Common myeloid progenitor, CD34-positive (primary cell): ENCODE results near the gene CUX1.

Experiments
- CTCF ChIA-PET: fragments of 350-600 bp; sonication (Branson Sonifier 250); formaldehyde crosslinking; loops from one replicate; lab custom pipeline; 2021; ENCODE audit warnings: antibody characterized with exemption; lab: Charles Lee
- POLR2A ChIA-PET: fragments of 350-600 bp; sonication (Branson Sonifier 250); formaldehyde crosslinking; loops from one replicate; lab custom pipeline; 2021; ENCODE audit warnings: antibody characterized with exemption; lab: Charles Lee
- DNase-seq, 3 donors: peaks; one replicate each; pipeline versions ENCODE4 v3.0.0 to v3.0.0-alpha.2; 2013
- H3K27ac ChIP-seq, 2 experiments: 1 replicate in 1 of 2; 2 replicates in 1 of 2; pipeline ENCODE4 v1.7.0; 2013; ENCODE audit warnings: inconsistent platforms in 2 of 2, low read length in 2 of 2, mild to moderate bottlenecking in 2 of 2, low read depth in 1 of 2, moderate library complexity in 1 of 2; ENCODE audit not compliant: severe bottlenecking in 2 of 2, insufficient read depth in 1 of 2, poor library complexity in 1 of 2
- H3K27me3 ChIP-seq, 5 experiments: replicated peaks in 2 of 5; 1 replicate in 3 of 5; 2 replicates in 2 of 5; pipeline versions ENCODE4 v1.6.1 to v1.7.0; 2013; ENCODE audit warnings: low read length in 4 of 5, mild to moderate bottlenecking in 2 of 5, moderate library complexity in 2 of 5, inconsistent platforms in 1 of 5; ENCODE audit not compliant: insufficient read depth in 5 of 5, control insufficient read depth in 4 of 5
- H3K36me3 ChIP-seq, 4 experiments: 1 replicate in 2 of 4; 2 replicates in 2 of 4; pipeline versions ENCODE4 v1.6.1 to v1.7.0; 2013; ENCODE audit warnings: low read length in 3 of 4, control low read depth in 1 of 4, mild to moderate bottlenecking in 1 of 4; ENCODE audit not compliant: control insufficient read depth in 4 of 4, insufficient read depth in 4 of 4
- H3K4me1 ChIP-seq, 4 experiments: 1 replicate in 3 of 4; 2 replicates in 1 of 4; pipeline versions ENCODE4 v1.6.1 to v1.7.1; 2013; ENCODE audit warnings: low read length in 3 of 4, mild to moderate bottlenecking in 3 of 4, control low read depth in 1 of 4, inconsistent platforms in 1 of 4, moderate library complexity in 1 of 4; ENCODE audit not compliant: control insufficient read depth in 4 of 4, insufficient read depth in 4 of 4; ENCODE audit errors: control extremely low read depth in 1 of 4
- H3K4me3 ChIP-seq, 7 experiments: 1 replicate in 4 of 7; 2 replicates in 3 of 7; pipeline versions ENCODE4 v1.5.1 to v1.7.0; 2013; ENCODE audit warnings: mild to moderate bottlenecking in 7 of 7, low read length in 6 of 7, moderate library complexity in 6 of 7, inconsistent platforms in 2 of 7, low read depth in 2 of 7, control low read depth in 1 of 7; ENCODE audit not compliant: insufficient read depth in 4 of 7, control insufficient read depth in 1 of 7; ENCODE audit errors: extremely low read depth in 1 of 7
- H3K9me3 ChIP-seq, 5 experiments: 1 replicate in 4 of 5; 2 replicates in 1 of 5; pipeline versions ENCODE4 v1.6.1 to v1.7.1; 2013; ENCODE audit warnings: low read length in 4 of 5, mild to moderate bottlenecking in 2 of 5, inconsistent platforms in 1 of 5, low read depth in 1 of 5, moderate library complexity in 1 of 5; ENCODE audit not compliant: control insufficient read depth in 4 of 5, insufficient read depth in 2 of 5; ENCODE audit errors: control extremely low read depth in 1 of 5
- WGBS: methylation state at CpG from one replicate; pipeline ENCODE4 v1.1.5; 2013; ENCODE audit not compliant: insufficient coverage; 5-methylcytosine and 5-hydroxymethylcytosine counted together

Gene CUX1

GRCh38 chr7:101944611-101945010, 127.2 kb downstream of the CUX1 start:
- no peak for DNase-seq
- WGBS: 97% methylated on average over 10 of the region's 10 CpGs
- ChIA-PET POLR2A (no interaction called here), CTCF (interaction anchor here (0.9 kb wide), 1 partner anchor 11 kb away, joined by 3 read pairs; no protein-coding TSS in a partner anchor)
- H3K4me1 ChIP-seq: peaks cover 4 to 51% (median 29%) of the 10 kb centered on the region in 4 experiments
- H3K36me3 ChIP-seq: peaks cover 0 to 6% (median 0%) of the 10 kb centered on the region in 4 experiments
- no peak overlapping the region for H3K27ac ChIP-seq
- no peaks in the 10 kb centered on the region for H3K9me3 ChIP-seq
- no peaks in the 10 kb centered on the region for H3K27me3 ChIP-seq
- no peak overlapping the region for H3K4me3 ChIP-seq

DNA sequence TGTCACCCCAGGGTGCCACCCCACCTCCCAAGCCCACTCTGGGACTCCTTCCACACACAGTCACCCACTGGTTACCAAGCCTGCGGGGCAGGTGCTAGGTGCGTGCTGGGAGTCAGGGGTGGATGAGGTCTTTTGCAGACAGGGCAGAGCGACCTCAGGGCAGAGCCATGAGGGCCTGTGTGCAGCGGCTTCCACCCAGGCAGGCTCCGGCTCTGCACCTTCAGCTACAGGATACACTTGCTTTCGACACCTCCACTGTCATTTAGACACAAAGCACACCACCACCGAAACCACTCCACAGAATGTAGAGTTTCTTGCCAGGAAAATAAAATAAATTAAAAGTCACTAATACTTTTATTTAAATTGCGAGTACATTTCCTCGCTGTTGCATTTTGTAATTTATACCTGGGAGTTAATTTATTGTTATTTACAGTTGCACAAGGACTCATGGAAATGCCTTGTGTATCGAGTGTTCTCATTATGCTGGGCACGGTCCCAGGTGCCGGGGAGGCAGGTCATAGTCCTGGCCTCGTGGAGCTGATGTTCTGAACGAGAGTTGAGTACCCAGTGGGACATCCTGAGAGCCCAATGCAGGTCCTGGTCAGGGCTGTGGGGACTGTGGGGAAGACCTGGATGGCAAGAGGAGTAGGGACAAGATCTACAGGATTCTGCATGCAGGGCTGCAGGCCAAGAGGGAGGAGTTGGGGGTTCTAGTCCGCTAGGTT, 127.8 kb downstream of the CUX1 start:
- peaks cover 0 to 6% (median 1%) of the 10 kb centered on the region in 4 experiments for H3K36me3 ChIP-seq
- no peaks in the 10 kb centered on the region for H3K9me3 ChIP-seq
- CTCF ChIA-PET: interaction anchor here (0.6 kb wide), 1 partner anchor 87 kb away, joined by 3 read pairs; no protein-coding TSS in a partner anchor
- H3K27ac ChIP-seq: no peak overlapping the region
- POLR2A ChIA-PET: no interaction called here
- peaks cover 4 to 50% (median 28%) of the 10 kb centered on the region in 4 experiments for H3K4me1 ChIP-seq
- no peak for DNase-seq
- H3K4me3 ChIP-seq: no peak overlapping the region
- WGBS: 94% methylated on average over 8 of the region's 15 CpGs
- no peaks in the 10 kb centered on the region for H3K27me3 ChIP-seq

GRCh38 chr7:101947899-101948298, 130.5 kb downstream of the CUX1 start:
- ChIA-PET POLR2A (no interaction called here), CTCF (interaction anchor here (0.9 to 1.1 kb wide), 4 partner anchors 12 to 91 kb away, joined by 3 to 4 read pairs (median 3); no protein-coding TSS in a partner anchor)
- Histone ChIP-seq H3K36me3 (peaks cover 0 to 6% (median 2%) of the 10 kb centered on the region in 4 experiments), H3K9me3 (no peaks in the 10 kb centered on the region), H3K27ac (no peak overlapping the region), H3K4me1 (peaks cover 4 to 36% (median 15%) of the 10 kb centered on the region in 4 experiments), H3K27me3 (no peaks in the 10 kb centered on the region), H3K4me3 (no peak overlapping the region)
- peak in 2 of 3 donors; percentile 59 to 70 for DNase-seq
- 31% methylated on average over 8 of the region's 10 CpGs for WGBS

DNA sequence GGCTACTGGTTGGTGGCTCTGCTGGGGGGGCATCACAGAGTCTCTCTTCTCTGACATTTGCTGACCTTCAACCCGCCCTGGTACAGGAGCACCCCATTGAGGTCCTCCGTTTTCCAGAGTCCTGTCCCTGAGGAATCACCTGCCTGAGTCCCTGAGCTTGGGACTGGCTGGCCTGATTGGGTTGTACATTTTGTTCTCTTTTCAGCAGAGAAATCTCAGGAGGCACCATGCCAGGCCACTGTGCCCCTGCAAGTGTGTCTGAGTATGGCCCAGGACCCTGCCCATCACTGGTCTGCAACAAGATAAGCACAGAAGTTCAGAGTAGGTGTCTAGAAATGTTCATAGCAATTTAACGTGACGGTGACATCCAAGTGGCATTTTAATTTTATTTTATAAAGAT, 131.2 kb downstream of the CUX1 start:
- Histone ChIP-seq H3K36me3 (peaks cover 0 to 6% (median 2%) of the 10 kb centered on the region in 4 experiments), H3K4me1 (peaks cover 4 to 43% (median 23%) of the 10 kb centered on the region in 4 experiments), H3K27ac (no peak overlapping the region), H3K4me3 (no peak overlapping the region), H3K9me3 (no peaks in the 10 kb centered on the region), H3K27me3 (no peaks in the 10 kb centered on the region)
- ChIA-PET CTCF (no interaction called here), POLR2A (interaction anchor here (0.6 kb wide), 1 partner anchor 182 kb away, joined by 6 read pairs; no protein-coding TSS in a partner anchor)
- WGBS: 67% methylated on average over 2 of the region's 4 CpGs
- no peak for DNase-seq

- no peaks in the 10 kb centered on the region for H3K9me3 ChIP-seq
- no peak for DNase-seq
- CTCF ChIA-PET: no interaction called here
- H3K36me3 ChIP-seq: peaks cover 0 to 6% (median 0%) of the 10 kb centered on the region in 4 experiments
- H3K27ac ChIP-seq: no peak overlapping the region
- peaks cover 4 to 55% (median 41%) of the 10 kb centered on the region in 4 experiments for H3K4me1 ChIP-seq
- 100% methylated on average over 4 of the region's 4 CpGs for WGBS
- no peak overlapping the region for H3K4me3 ChIP-seq
- POLR2A ChIA-PET: no interaction called here
- H3K27me3 ChIP-seq: no peaks in the 10 kb centered on the region
Observed at GRCh38 chr7:101950450-101951119, 133.2 kb downstream of the CUX1 start.

DNA sequence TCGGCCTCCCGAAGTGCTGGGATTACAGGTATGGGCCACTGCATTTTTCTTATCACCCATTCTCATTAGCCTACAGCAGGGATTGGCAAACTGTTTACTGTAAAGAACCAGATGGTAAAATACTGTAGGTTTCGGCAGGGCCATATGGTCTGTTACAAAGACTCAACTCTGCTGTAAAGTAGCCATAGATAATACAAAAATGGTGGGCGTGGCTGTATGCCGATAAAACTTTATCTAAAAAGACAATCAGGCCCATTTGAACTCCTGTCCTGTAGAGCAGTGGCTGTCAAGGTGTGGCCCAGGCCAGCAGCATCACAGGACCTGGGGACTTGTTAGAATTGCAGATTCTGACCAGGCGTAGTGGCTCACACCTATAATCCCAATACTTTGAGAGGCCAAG, 134.3 kb downstream of the CUX1 start:
- Histone ChIP-seq H3K27ac (no peak overlapping the region), H3K4me3 (no peak overlapping the region), H3K27me3 (no peaks in the 10 kb centered on the region), H3K4me1 (peaks cover 4 to 51% (median 40%) of the 10 kb centered on the region in 4 experiments), H3K9me3 (no peaks in the 10 kb centered on the region), H3K36me3 (peaks cover 0 to 6% (median 0%) of the 10 kb centered on the region in 4 experiments)
- no peak for DNase-seq
- POLR2A ChIA-PET: no interaction called here
- 95% methylated on average over 4 of the region's 6 CpGs for WGBS
- CTCF ChIA-PET: no interaction called here
